Left lung (tissue), 10 donors: ENCODE results near the gene PHLPP1. TPM values are rescaled to one million over a fixed set of nuclear protein-coding genes. Genes with fewer than 3 reads are reported as not detected.
A peak's percentile ranks its signal among the peaks of the same experiment; 100 is the strongest.

Experiments
- ATAC-seq: fragments of 200-7000 bp; cut with Tn5 transposase; one replicate; pipeline ENCODE4 v1.9.1; 2020; ENCODE audit warnings: moderate library complexity
- DNase-seq, 4 donors: peaks; one replicate each; pipeline ENCODE4 v3.0.0-alpha.2; 2013 to 2020
- H3K27ac ChIP-seq, 2 donors: fragments of 200-600 bp; sonication (generic) in 1 of 2; one replicate each; pipeline versions ENCODE4 v1.5.0 to v1.8.0; 2020 to 2021
- H3K27me3 ChIP-seq, 2 donors: fragments of 200-600 bp; sonication (generic) in 1 of 2; one replicate each; pipeline versions ENCODE4 v1.5.0 to v1.8.0; 2020 to 2021
- H3K36me3 ChIP-seq, 2 donors: fragments of 200-600 bp; sonication (generic) in 1 of 2; one replicate each; pipeline versions ENCODE4 v1.5.0 to v1.8.0; 2020 to 2021
- H3K4me1 ChIP-seq, 2 donors: fragments of 200-600 bp; one replicate each; pipeline ENCODE4 v1.8.0; 2021
- H3K4me3 ChIP-seq, 2 donors: fragments of 200-600 bp; sonication (generic) in 1 of 2; one replicate each; pipeline versions ENCODE4 v1.5.0 to v1.8.0; 2020 to 2021; ENCODE audit warnings: mild to moderate bottlenecking in 1 of 2
- H3K9me3 ChIP-seq, 2 donors: fragments of 200-600 bp; sonication (generic) in 1 of 2; one replicate each; pipeline versions ENCODE4 v1.5.0 to v1.8.0; 2020 to 2021
- CTCF ChIP-seq, 2 donors: fragments of 200-600 bp; sonication (generic) in 1 of 2; IDR thresholded peaks; one replicate each; pipeline versions ENCODE4 v1.5.0 to v1.8.0; 2021; ENCODE audit warnings: antibody characterized with exemption in 2 of 2
- intact Hi-C, 2 donors: fragments of 100-400 bp; cut with DNase I; formaldehyde crosslinking; loops; one replicate each; pipeline versions ENCODE4 v1.11.2 to v1.14.2; 2022
- polyA plus RNA-seq, 6 donors: library from polyadenylated mRNA; unstranded; fragments of 120-200 nt; gene quantifications; one replicate each; pipeline ENCODE4 v1.2.1, GENCODE V29; 2013; ENCODE audit not compliant: insufficient read length in 6 of 6
- total RNA-seq, 2 donors: library from RNA; stranded (reverse); fragmentation: NEBNext Ultra II Directional; extraction: Animal tissue kit (Norgen Biotek cat#: 25700); gene quantifications; one replicate each; pipeline ENCODE4 v1.2.1, GENCODE V29; 2021
- donor health status: DM: no; HTN: yes; CAD: no.
- donor health status: DM: no; HTN: no; CAD: no.

PHLPP1 gene
- total and polyA plus RNA-seq, 8 donors = 7.0 to 13.1 (median 11.0) TPM

- Histone ChIP-seq H3K4me1 (no peaks in the 10 kb centered on the region), H3K4me3 (no peak overlapping the region)
- intact Hi-C loops = loop anchor here in 1 of 2 donors (5.0 to 10.0 kb wide), 2 partner anchors 304 to 427 kb away; no protein-coding TSS in a partner anchor
Measured at GRCh38 chr18:63017977-63018376, 302.6 kb downstream of the PHLPP1 start.

DNA sequence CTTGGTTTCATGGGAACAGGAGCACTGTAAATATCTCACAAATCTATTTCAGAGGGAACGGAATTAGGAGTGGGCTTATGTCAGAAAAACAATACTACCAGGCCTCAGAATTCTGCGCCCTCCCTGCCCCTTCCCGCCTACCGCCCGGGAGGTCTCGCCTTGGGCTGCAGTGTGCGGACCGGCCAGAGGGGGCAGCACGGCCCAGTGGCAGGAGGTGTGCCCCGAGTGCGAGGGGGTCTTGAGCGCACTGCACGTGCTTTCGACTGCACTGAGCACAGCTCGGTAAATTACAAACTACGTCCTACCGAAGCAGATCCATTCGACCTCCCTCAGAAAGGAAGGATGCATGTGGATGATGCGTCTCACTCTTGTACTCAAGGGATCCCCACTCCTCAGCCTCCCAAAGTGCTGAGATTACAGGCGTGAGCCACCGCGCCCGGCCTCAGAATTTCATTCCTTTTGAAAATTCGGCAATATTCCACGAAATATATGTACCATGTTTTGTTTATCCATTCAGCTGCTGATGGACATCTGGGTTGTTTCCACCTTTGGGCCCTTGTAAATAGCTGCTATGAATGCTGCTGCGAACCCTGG lies 307.2 kb downstream of the PHLPP1 start:
- no peak overlapping the region for H3K4me3 ChIP-seq
- intact Hi-C loops = no loop called here
- peak; percentile 12 to 24 for TF ChIP-seq CTCF (IDR thresholded peaks at IDR 0.05)
- H3K27me3 ChIP-seq = no peaks in the 10 kb centered on the region
- no peaks in the 10 kb centered on the region for H3K36me3 ChIP-seq
- ATAC-seq (no peak), DNase-seq (peak in 1 of 4 donors; percentile 69)
- no peaks in the 10 kb centered on the region for H3K4me1 ChIP-seq
- peaks cover 0 to 6% of the 10 kb centered on the region in 2 donors for H3K9me3 ChIP-seq
- no peak overlapping the region for H3K27ac ChIP-seq

More at GRCh38 chr18:63017977-63018376, 302.6 kb downstream of the PHLPP1 start:
- Histone ChIP-seq H3K36me3 (no peaks in the 10 kb centered on the region), H3K27me3 (peaks cover 0 to 9% of the 10 kb centered on the region in 2 donors), H3K9me3 (peaks cover 0 to 6% of the 10 kb centered on the region in 2 donors), H3K27ac (no peak overlapping the region)
- ATAC-seq = no peak
- no peak for DNase-seq
- no peak for TF ChIP-seq CTCF (IDR thresholded peaks at IDR 0.05)

GRCh38 chr18:63025251-63026090 lies 310.1 kb downstream of the PHLPP1 start:
- H3K4me3 ChIP-seq = no peak overlapping the region
- intact Hi-C loops = no loop called here
- no peak overlapping the region for H3K27ac ChIP-seq
- TF ChIP-seq CTCF (IDR thresholded peaks at IDR 0.05) = no peak
- no peaks in the 10 kb centered on the region for H3K36me3 ChIP-seq
- H3K27me3 ChIP-seq = no peaks in the 10 kb centered on the region
- no peaks in the 10 kb centered on the region for H3K9me3 ChIP-seq
- peak; percentile 45 for ATAC-seq
- DNase-seq = peak in 1 of 4 donors; percentile 19
- H3K4me1 ChIP-seq = no peaks in the 10 kb centered on the region

DNA sequence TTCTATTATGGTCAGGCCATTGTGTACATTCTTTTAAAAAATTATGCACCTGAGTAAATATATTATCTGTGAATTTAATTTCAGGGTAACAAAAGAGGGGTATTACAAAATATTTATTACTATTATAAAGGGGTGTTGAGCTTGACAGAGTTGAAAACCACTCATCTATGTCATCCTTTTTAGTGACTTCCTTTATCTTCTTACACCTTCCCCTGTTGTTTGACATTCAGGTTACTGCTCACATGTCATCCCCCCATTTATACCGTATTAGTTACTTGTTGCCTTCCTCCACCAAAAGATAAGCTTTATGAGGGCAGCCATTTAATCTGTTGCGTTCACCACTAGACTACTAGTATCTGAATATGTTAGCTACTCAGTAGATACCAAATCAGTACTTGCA lies 313.0 kb downstream of the PHLPP1 start:
- intact Hi-C loops = no loop called here
- Histone ChIP-seq H3K4me1 (no peaks in the 10 kb centered on the region), H3K4me3 (no peak overlapping the region), H3K27ac (no peak overlapping the region), H3K36me3 (no peaks in the 10 kb centered on the region), H3K9me3 (no peaks in the 10 kb centered on the region), H3K27me3 (no peaks in the 10 kb centered on the region)
- TF ChIP-seq CTCF (IDR thresholded peaks at IDR 0.05) = no peak
- ATAC-seq (no peak), DNase-seq (no peak)

Other genes starting within 250 kb of the PHLPP1 start
- gene ZCCHC2, start 192.5 kb upstream of the PHLPP1 start, total RNA-seq = 10 to 100 TPM; 25.1 to 34.5 TPM
- gene ZCCHC2, start 192.5 kb upstream of the PHLPP1 start, polyA plus RNA-seq = 10 to 100 TPM; 14.9 to 17.7 (median 15.8) TPM